Measurements from ENCODE around the gene VAV3.

Gene VAV3

GRCh38 chr1:107833061-107833460 lies 131.9 kb downstream of the VAV3 start:
- WGBS, 2 donors (ENCODE audit: extremely low coverage in 2 of 2, insufficient read length in 2 of 2, insufficient replicate concordance in 1 of 2), result no CpG with 5 or more reads among the region's 2 CpGs

GRCh38 chr1:107831921-107832320 lies 133.1 kb downstream of the VAV3 start:
- Histone ChIP-seq H3K23ac (ENCODE audit: low read depth, low read length, poor library complexity) (no peak overlapping the region), H4K8ac (ENCODE audit: low read depth, low read length) (no peak overlapping the region), H2BK5ac (ENCODE audit: low read length) (no peak overlapping the region), H4K91ac (ENCODE audit: low read depth, low read length, poor library complexity) (no peak overlapping the region), H3K27me3 (ENCODE audit: control insufficient read depth in 3 of 3, insufficient read depth in 3 of 3, low read depth in 1 of 3, low read length in 3 of 3) (no peaks in the 10 kb centered on the region), H2BK120ac (ENCODE audit: low read depth, low read length) (no peak overlapping the region), H2AK5ac (ENCODE audit: low read depth, low read length) (no peak overlapping the region), H3K14ac (ENCODE audit: low read length) (no peak overlapping the region), H2AFZ (ENCODE audit: low read length) (no peak overlapping the region), H3K4ac (ENCODE audit: low read length) (no peak overlapping the region), H2BK15ac (ENCODE audit: low read length) (no peak overlapping the region), H3K27ac (replicated peaks; ENCODE audit: low read length) (no peak overlapping the region), H3K79me1 (ENCODE audit: low read depth, low read length) (no peaks in the 10 kb centered on the region), H3K4me3 (ENCODE audit: low read length in 2 of 2) (no peak overlapping the region), H3K36me3 (replicated peaks in 1 of 2; ENCODE audit: control insufficient read depth in 2 of 2, insufficient read depth in 2 of 2, low read length in 2 of 2) (no peaks in the 10 kb centered on the region), H3K9ac (ENCODE audit: low read depth, low read length, poor library complexity) (no peak overlapping the region), H3K4me2 (ENCODE audit: insufficient read depth, low read length, poor library complexity, severe bottlenecking) (no peak overlapping the region), H3K18ac (ENCODE audit: low read length) (no peak overlapping the region), H3K4me1 (ENCODE audit: control insufficient read depth in 2 of 2, insufficient read depth in 1 of 2, low read depth in 1 of 2, low read length in 2 of 2) (no peaks in the 10 kb centered on the region), H2BK12ac (ENCODE audit: low read length) (no peak overlapping the region), H3K9me3 (replicated peaks in 1 of 2; ENCODE audit: control insufficient read depth in 2 of 2, insufficient read depth in 1 of 2, low read depth in 1 of 2, low read length in 2 of 2) (no peaks in the 10 kb centered on the region)
- no peak for DNase-seq (ENCODE audit: low spot score)
- WGBS, 2 donors (ENCODE audit: extremely low coverage in 2 of 2, insufficient read length in 2 of 2, insufficient replicate concordance in 1 of 2), result no CpG with 5 or more reads among the region's 2 CpGs

More at GRCh38 chr1:107833061-107833460, 131.9 kb downstream of the VAV3 start:
- Histone ChIP-seq H3K9ac (ENCODE audit: low read depth, low read length, poor library complexity) (no peak overlapping the region), H3K23ac (ENCODE audit: low read depth, low read length, poor library complexity) (no peak overlapping the region), H3K4me1 (ENCODE audit: control insufficient read depth in 2 of 2, insufficient read depth in 1 of 2, low read depth in 1 of 2, low read length in 2 of 2) (no peaks in the 10 kb centered on the region), H3K14ac (ENCODE audit: low read length) (no peak overlapping the region), H4K8ac (ENCODE audit: low read depth, low read length) (no peak overlapping the region), H3K4ac (ENCODE audit: low read length) (no peak overlapping the region), H2AK5ac (ENCODE audit: low read depth, low read length) (no peak overlapping the region), H2AFZ (ENCODE audit: low read length) (no peak overlapping the region), H2BK15ac (ENCODE audit: low read length) (no peak overlapping the region), H4K91ac (ENCODE audit: low read depth, low read length, poor library complexity) (no peak overlapping the region), H3K4me3 (ENCODE audit: low read length in 2 of 2) (no peak overlapping the region), H3K79me1 (ENCODE audit: low read depth, low read length) (no peaks in the 10 kb centered on the region), H3K4me2 (ENCODE audit: insufficient read depth, low read length, poor library complexity, severe bottlenecking) (no peak overlapping the region), H2BK5ac (ENCODE audit: low read length) (no peak overlapping the region), H3K18ac (ENCODE audit: low read length) (no peak overlapping the region), H2BK12ac (ENCODE audit: low read length) (no peak overlapping the region), H3K36me3 (replicated peaks in 1 of 2; ENCODE audit: control insufficient read depth in 2 of 2, insufficient read depth in 2 of 2, low read length in 2 of 2) (no peaks in the 10 kb centered on the region), H3K27ac (replicated peaks; ENCODE audit: low read length) (no peak overlapping the region), H3K27me3 (ENCODE audit: control insufficient read depth in 3 of 3, insufficient read depth in 3 of 3, low read depth in 1 of 3, low read length in 3 of 3) (no peaks in the 10 kb centered on the region), H2BK120ac (ENCODE audit: low read depth, low read length) (no peak overlapping the region), H3K9me3 (replicated peaks in 1 of 2; ENCODE audit: control insufficient read depth in 2 of 2, insufficient read depth in 1 of 2, low read depth in 1 of 2, low read length in 2 of 2) (no peaks in the 10 kb centered on the region)
- no peak for DNase-seq (ENCODE audit: low spot score)

- Histone ChIP-seq H4K91ac (ENCODE audit: low read depth, low read length, poor library complexity) (no peak overlapping the region), H3K27ac (replicated peaks; ENCODE audit: low read length) (no peak overlapping the region), H2AFZ (ENCODE audit: low read length) (no peak overlapping the region), H3K4me3 (ENCODE audit: low read length in 2 of 2) (no peak overlapping the region), H3K9me3 (replicated peaks in 1 of 2; ENCODE audit: control insufficient read depth in 2 of 2, insufficient read depth in 1 of 2, low read depth in 1 of 2, low read length in 2 of 2) (no peaks in the 10 kb centered on the region), H2AK5ac (ENCODE audit: low read depth, low read length) (no peak overlapping the region), H3K4ac (ENCODE audit: low read length) (no peak overlapping the region), H3K4me2 (ENCODE audit: insufficient read depth, low read length, poor library complexity, severe bottlenecking) (no peak overlapping the region), H2BK15ac (ENCODE audit: low read length) (no peak overlapping the region), H2BK12ac (ENCODE audit: low read length) (no peak overlapping the region), H3K36me3 (replicated peaks in 1 of 2; ENCODE audit: control insufficient read depth in 2 of 2, insufficient read depth in 2 of 2, low read length in 2 of 2) (no peaks in the 10 kb centered on the region), H3K18ac (ENCODE audit: low read length) (no peak overlapping the region), H3K9ac (ENCODE audit: low read depth, low read length, poor library complexity) (no peak overlapping the region), H3K23ac (ENCODE audit: low read depth, low read length, poor library complexity) (no peak overlapping the region), H2BK120ac (ENCODE audit: low read depth, low read length) (no peak overlapping the region), H3K79me1 (ENCODE audit: low read depth, low read length) (no peaks in the 10 kb centered on the region), H4K8ac (ENCODE audit: low read depth, low read length) (no peak overlapping the region), H3K4me1 (ENCODE audit: control insufficient read depth in 2 of 2, insufficient read depth in 1 of 2, low read depth in 1 of 2, low read length in 2 of 2) (no peaks in the 10 kb centered on the region), H3K14ac (ENCODE audit: low read length) (no peak overlapping the region), H3K27me3 (ENCODE audit: control insufficient read depth in 3 of 3, insufficient read depth in 3 of 3, low read depth in 1 of 3, low read length in 3 of 3) (no peaks in the 10 kb centered on the region), H2BK5ac (ENCODE audit: low read length) (no peak overlapping the region)
- DNase-seq (ENCODE audit: low spot score), result no peak
- no CpG with 5 or more reads among the region's 3 CpGs for WGBS, 2 donors (ENCODE audit: extremely low coverage in 2 of 2, insufficient read length in 2 of 2, insufficient replicate concordance in 1 of 2)
Measured at GRCh38 chr1:107830526-107830925, 134.5 kb downstream of the VAV3 start.

GRCh38 chr1:107830075-107830474 lies 134.9 kb downstream of the VAV3 start:
- DNase-seq (ENCODE audit: low spot score), result no peak
- Histone ChIP-seq H3K4ac (ENCODE audit: low read length) (no peak overlapping the region), H4K91ac (ENCODE audit: low read depth, low read length, poor library complexity) (no peak overlapping the region), H3K4me2 (ENCODE audit: insufficient read depth, low read length, poor library complexity, severe bottlenecking) (no peak overlapping the region), H3K27me3 (ENCODE audit: control insufficient read depth in 3 of 3, insufficient read depth in 3 of 3, low read depth in 1 of 3, low read length in 3 of 3) (no peaks in the 10 kb centered on the region), H3K79me1 (ENCODE audit: low read depth, low read length) (no peaks in the 10 kb centered on the region), H2AFZ (ENCODE audit: low read length) (no peak overlapping the region), H3K27ac (replicated peaks; ENCODE audit: low read length) (no peak overlapping the region), H3K9ac (ENCODE audit: low read depth, low read length, poor library complexity) (no peak overlapping the region), H3K23ac (ENCODE audit: low read depth, low read length, poor library complexity) (no peak overlapping the region), H3K18ac (ENCODE audit: low read length) (no peak overlapping the region), H3K36me3 (replicated peaks in 1 of 2; ENCODE audit: control insufficient read depth in 2 of 2, insufficient read depth in 2 of 2, low read length in 2 of 2) (no peaks in the 10 kb centered on the region), H3K14ac (ENCODE audit: low read length) (no peak overlapping the region), H2BK120ac (ENCODE audit: low read depth, low read length) (no peak overlapping the region), H2BK15ac (ENCODE audit: low read length) (no peak overlapping the region), H3K9me3 (replicated peaks in 1 of 2; ENCODE audit: control insufficient read depth in 2 of 2, insufficient read depth in 1 of 2, low read depth in 1 of 2, low read length in 2 of 2) (no peaks in the 10 kb centered on the region), H4K8ac (ENCODE audit: low read depth, low read length) (no peak overlapping the region), H2BK12ac (ENCODE audit: low read length) (no peak overlapping the region), H2AK5ac (ENCODE audit: low read depth, low read length) (no peak overlapping the region), H3K4me1 (ENCODE audit: control insufficient read depth in 2 of 2, insufficient read depth in 1 of 2, low read depth in 1 of 2, low read length in 2 of 2) (no peaks in the 10 kb centered on the region), H3K4me3 (ENCODE audit: low read length in 2 of 2) (no peak overlapping the region), H2BK5ac (ENCODE audit: low read length) (no peak overlapping the region)
- WGBS, 2 donors (ENCODE audit: extremely low coverage in 2 of 2, insufficient read length in 2 of 2, insufficient replicate concordance in 1 of 2), result no CpG with 5 or more reads among the region's 1 CpG
